HepG2 (cell line): ENCODE measurements around the gene ANKLE1. TPM values are rescaled to one million over a fixed set of nuclear protein-coding genes. Genes with fewer than 3 reads are reported as not detected.

Experiments used
- CHD4 ChIP-seq: fragments of 200-600 bp; sonication (generic); IDR thresholded peaks from 2 replicates; pipeline ENCODE4 v1.7.0; 2017; ENCODE audit warnings: mild to moderate bottlenecking, low read length, borderline replicate concordance
- ETV6 ChIP-seq: sonication (generic); formaldehyde crosslinking; conservative IDR thresholded peaks from 2 replicates; pipeline ENCODE4 v1.4.0; 2020; ENCODE audit warnings: missing genetic modification reagents
- FUBP1 ChIP-seq: sonication (generic); formaldehyde crosslinking; IDR thresholded peaks from 2 replicates; pipeline ENCODE4 v1.5.1; 2020; ENCODE audit warnings: missing genetic modification reagents, mild to moderate bottlenecking, borderline replicate concordance
- KDM1A ChIP-seq: IDR thresholded peaks from 2 replicates; pipeline ENCODE4 v1.6.1; 2016; ENCODE audit warnings: missing compliant biosample characterization
- MTF2 ChIP-seq: sonication (generic); formaldehyde crosslinking; IDR thresholded peaks from 2 replicates; pipeline ENCODE4 v1.5.0; 2020; ENCODE audit warnings: missing genetic modification reagents, borderline replicate concordance
- NR0B2 ChIP-seq: sonication (generic); formaldehyde crosslinking; IDR thresholded peaks from 2 replicates; pipeline ENCODE4 v1.4.0; 2020; ENCODE audit warnings: mild to moderate bottlenecking, missing genetic modification reagents
- RBM39 ChIP-seq: fragments of 200-400 bp; formaldehyde crosslinking; IDR thresholded peaks from one replicate; pipeline ENCODE4 v1.6.1; 2018; ENCODE audit warnings: antibody characterized with exemption, mild to moderate bottlenecking, low read depth, low read length; ENCODE audit not compliant: poor library complexity, severe bottlenecking
- RELA ChIP-seq: sonication (generic); formaldehyde crosslinking; IDR thresholded peaks from 2 replicates; pipeline ENCODE4 v1.4.0; 2020; ENCODE audit warnings: missing genetic modification reagents
- SMC3 ChIP-seq: IDR thresholded peaks from 2 replicates; pipeline ENCODE4 v1.6.1; 2011; ENCODE audit warnings: low read length, improper control_type of control experiment
- SOX13 ChIP-seq, 3 experiments: fragments of 450-650 bp in 1 of 3; sonication (generic) in 1 of 3; formaldehyde crosslinking in 1 of 3; IDR thresholded peaks in 2 of 3; conservative IDR thresholded peaks in 1 of 3; 2 replicates each; pipeline versions ENCODE4 v1.5.0 to v1.6.1; 2016 to 2020; ENCODE audit warnings: antibody characterized with exemption in 1 of 3, mild to moderate bottlenecking in 1 of 3, missing compliant biosample characterization in 1 of 3, missing genetic modification reagents in 1 of 3, moderate library complexity in 1 of 3
- TEAD2 ChIP-seq: sonication (generic); formaldehyde crosslinking; IDR thresholded peaks from 2 replicates; pipeline ENCODE4 v1.9.0; 2021; ENCODE audit warnings: missing genetic modification reagents
- UBTF ChIP-seq: sonication (generic); formaldehyde crosslinking; IDR thresholded peaks from 2 replicates; pipeline ENCODE4 v1.4.0; 2020; ENCODE audit warnings: mild to moderate bottlenecking, missing genetic modification reagents
- ZBTB20 ChIP-seq: sonication (generic); formaldehyde crosslinking; IDR thresholded peaks from 2 replicates; pipeline ENCODE4 v1.8.1; 2023; ENCODE audit warnings: missing genetic modification reagents, low read depth, mild to moderate bottlenecking, borderline replicate concordance
- ZFP36L2 ChIP-seq: sonication (generic); formaldehyde crosslinking; IDR thresholded peaks from 2 replicates; pipeline ENCODE4 v1.4.0; 2020; ENCODE audit warnings: missing genetic modification reagents
- ZGPAT ChIP-seq: IDR thresholded peaks from 2 replicates; pipeline ENCODE4 v1.6.1; 2016; ENCODE audit warnings: mild to moderate bottlenecking
- ZNF12 ChIP-seq: sonication (generic); formaldehyde crosslinking; IDR thresholded peaks from 2 replicates; pipeline ENCODE4 v1.5.0; 2020; ENCODE audit warnings: missing genetic modification reagents
- ZNF225 ChIP-seq: sonication (generic); formaldehyde crosslinking; IDR thresholded peaks from 2 replicates; pipeline ENCODE4 v1.4.0; 2020; ENCODE audit warnings: mild to moderate bottlenecking, missing genetic modification reagents
- ZNF292 ChIP-seq: sonication (generic); formaldehyde crosslinking; IDR thresholded peaks from 2 replicates; pipeline ENCODE4 v1.8.1; 2022; ENCODE audit warnings: mild to moderate bottlenecking, low read depth, missing genetic modification reagents, borderline replicate concordance
- ZNF652 ChIP-seq: IDR thresholded peaks from 2 replicates; pipeline ENCODE4 v1.6.1; 2016; ENCODE audit warnings: low read depth, borderline replicate concordance
- ZNF792 ChIP-seq: IDR thresholded peaks from 2 replicates; pipeline ENCODE4 v1.6.1; 2016
- polyA plus RNA-seq, 8 experiments: library from polyadenylated mRNA; depleted of rRNA in 3 of 8; stranded (reverse) in 7 of 8; unstranded in 1 of 8; fragments of >200 nt; fragmentation: Illumina TruSeq in 4 of 8; extraction: Trizol in 4 of 8; gene quantifications; 2 replicates each; pipeline versions ENCODE4 v1.2.1 to v1.2.3, GENCODE V29; 2011 to 2016; ENCODE audit warnings: low read depth in 4 of 8, missing spikeins in 1 of 8, mixed read lengths in 1 of 8; ENCODE audit not compliant: insufficient read depth in 1 of 8
- total RNA-seq, 5 experiments: library from RNA; depleted of rRNA; stranded (reverse); fragments of >200 nt; fragmentation: Illumina TruSeq; extraction: Trizol; gene quantifications; 2 replicates each; pipeline ENCODE4 v1.2.3, GENCODE V29; 2016; ENCODE audit warnings: low read depth in 1 of 5

The ANKLE1 gene
- total and polyA plus RNA-seq, 2 of the 13 experiments (the other 11 are each of a cell fraction or from before 2014, with no cell fraction given) = 0.69 to 1.5 TPM

GRCh38 chr19:17334414-17335409 is 53.0 kb downstream of the ANKLE1 start, which contains the start of gene ANO8 (continued):
- TF ChIP-seq FUBP1 (CRISPR knock-in tag) (no peak), KDM1A (CRISPR knock-in tag) (no peak), ZFP36L2 (CRISPR knock-in tag) (no peak), ZNF292 (no peak), SOX13 (IDR thresholded peaks at IDR 0.05) (no peak; the same call in 1 of the 2 replicates), SOX13 (CRISPR knock-in tag; conservative IDR thresholded peaks at IDR 0.05 in 1 of 2, IDR thresholded peaks at IDR 0.05 in 1 of 2) (0 out of 4 replicates have a peak, but pooled peaks of 1 of the 2 experiments have one; percentile 42), ZNF652 (CRISPR knock-in tag) (no peak), ETV6 (CRISPR knock-in tag) (no peak), RELA (CRISPR knock-in tag) (no peak), ZBTB20 (no peak), UBTF (peak; percentile 94), ZGPAT (no peak), ZNF12 (CRISPR knock-in tag) (no peak), ZNF225 (CRISPR knock-in tag) (0 out of 2 replicates have a peak, but pooled peaks have one; percentile 62), MTF2 (CRISPR knock-in tag) (peak; percentile 38; the same call in 1 of the 2 replicates), TEAD2 (no peak), SMC3 (no peak), CHD4 (no peak), RBM39 (peak; percentile 69), ZNF792 (no peak), NR0B2 (peak; percentile 67; the same call in 1 of the 2 replicates)
